Karpas-422 (cell line): ENCODE data around the gene RIGI. TPM values are rescaled to one million over a fixed set of nuclear protein-coding genes. Genes with fewer than 3 reads are reported as not detected.

ENCODE experiments used
- total RNA-seq: library from RNA; depleted of rRNA; stranded (reverse); fragments of >200 nt; shearing (Covaris generic); gene quantifications from 2 replicates; pipeline ENCODE4 v1.2.3, GENCODE V29; 2014; ENCODE audit warnings: low replicate concordance; rRNA removed

Gene RIGI
- total RNA-seq, 1 experiment from 2014 or later = 13.2 TPM

Other genes starting within 250 kb of the RIGI start
- 7.9 and 11.9 TPM in 2 replicates for gene ACO1, start 141.6 kb downstream of the RIGI start, total RNA-seq
- gene SMIM27, start 26.1 kb upstream of the RIGI start, total RNA-seq = 3.5 and 12.6 TPM in 2 replicates
- 16.3 and 21.2 TPM in 2 replicates for gene TOPORS, start 26.4 kb upstream of the RIGI start, total RNA-seq
- gene NDUFB6, start 47.0 kb upstream of the RIGI start, total RNA-seq = 72.4 and 95.6 TPM in 2 replicates
- gene TAF1L, start 109.5 kb upstream of the RIGI start, total RNA-seq = not detected in 2 replicates